ENCODE results near the gene KCTD2.
"Not testable (repeated sequence)": the region's sequence is repeated elsewhere in the genome, so short reads cannot be mapped to it uniquely, and the experiment has no call there.

KCTD2 gene

DNA sequence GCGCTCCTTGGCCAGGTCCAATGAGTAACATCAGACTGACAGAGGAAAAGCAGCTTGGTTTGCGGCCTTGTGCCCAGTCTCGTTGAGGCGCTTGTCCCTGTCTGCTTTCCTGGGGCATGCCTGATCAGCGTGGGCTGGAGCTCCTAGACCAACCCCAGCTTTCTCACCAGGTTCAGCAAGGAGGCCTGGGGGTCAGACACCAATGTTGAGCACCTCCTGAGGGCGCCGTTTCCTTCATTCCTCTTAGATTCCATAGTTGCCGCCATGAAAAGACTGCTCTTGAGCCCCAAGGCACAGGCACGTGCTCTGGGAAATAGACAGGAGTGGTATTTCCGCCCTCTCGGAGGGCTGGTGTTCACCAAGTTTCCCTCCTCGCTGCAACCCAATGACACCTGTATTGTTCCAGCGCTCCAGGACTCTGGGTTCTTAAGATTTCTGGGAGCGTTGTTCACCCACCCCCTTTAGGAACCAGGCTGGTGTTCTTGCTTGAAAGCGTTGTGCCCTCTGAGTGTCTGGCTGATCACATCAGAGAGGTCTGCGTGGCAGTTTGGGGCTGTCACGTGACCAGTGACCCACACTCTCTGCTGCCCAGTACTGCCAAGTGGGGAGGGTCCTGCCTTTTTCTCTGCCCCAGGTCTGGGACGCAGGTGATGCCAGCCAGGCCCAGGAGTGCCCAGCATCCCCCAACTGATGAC lies 18.0 kb downstream of the KCTD2 start:
- no peak overlapping the region for H3K4me3 ChIP-seq (ENCODE audit: low read depth, low read length)
- no peak for DNase-seq (ENCODE audit: low read depth)
- TF ChIP-seq, protein P1, sequence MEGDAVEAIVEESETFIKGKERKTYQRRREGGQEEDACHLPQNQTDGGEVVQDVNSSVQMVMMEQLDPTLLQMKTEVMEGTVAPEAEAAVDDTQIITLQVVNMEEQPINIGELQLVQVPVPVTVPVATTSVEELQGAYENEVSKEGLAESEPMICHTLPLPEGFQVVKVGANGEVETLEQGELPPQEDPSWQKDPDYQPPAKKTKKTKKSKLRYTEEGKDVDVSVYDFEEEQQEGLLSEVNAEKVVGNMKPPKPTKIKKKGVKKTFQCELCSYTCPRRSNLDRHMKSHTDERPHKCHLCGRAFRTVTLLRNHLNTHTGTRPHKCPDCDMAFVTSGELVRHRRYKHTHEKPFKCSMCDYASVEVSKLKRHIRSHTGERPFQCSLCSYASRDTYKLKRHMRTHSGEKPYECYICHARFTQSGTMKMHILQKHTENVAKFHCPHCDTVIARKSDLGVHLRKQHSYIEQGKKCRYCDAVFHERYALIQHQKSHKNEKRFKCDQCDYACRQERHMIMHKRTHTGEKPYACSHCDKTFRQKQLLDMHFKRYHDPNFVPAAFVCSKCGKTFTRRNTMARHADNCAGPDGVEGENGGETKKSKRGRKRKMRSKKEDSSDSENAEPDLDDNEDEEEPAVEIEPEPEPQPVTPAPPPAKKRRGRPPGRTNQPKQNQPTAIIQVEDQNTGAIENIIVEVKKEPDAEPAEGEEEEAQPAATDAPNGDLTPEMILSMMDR (conservative IDR thresholded peaks at IDR 0.05; ENCODE audit: low read depth, low read length), result no peak

DNA sequence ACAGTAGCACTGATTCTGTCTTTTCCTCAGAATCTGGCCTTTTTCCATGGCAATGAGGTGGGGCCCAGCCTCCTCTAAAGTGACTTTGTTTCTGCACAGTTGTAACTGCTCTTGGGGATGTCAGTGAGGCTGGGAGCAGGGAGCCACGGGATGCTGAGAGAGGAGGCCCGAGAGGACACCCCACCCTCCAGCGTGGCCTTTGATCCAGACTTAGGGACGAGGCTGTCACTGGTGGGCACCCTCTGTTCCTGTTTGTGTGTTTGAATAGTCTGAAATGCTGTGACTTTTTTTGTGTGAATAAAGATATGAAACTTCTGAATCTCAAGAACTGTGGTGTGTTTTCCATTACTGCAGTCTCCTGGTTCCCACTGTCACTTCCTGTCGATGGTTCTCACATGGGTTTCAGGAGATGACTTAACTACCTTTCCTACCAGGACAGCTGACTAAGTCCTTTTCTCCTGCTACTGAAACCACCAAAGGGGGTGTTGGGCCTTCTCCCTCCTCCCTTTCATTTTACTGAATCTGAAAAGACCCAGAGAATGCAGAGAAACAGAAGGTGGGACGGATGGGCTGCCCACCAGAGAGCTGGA lies 18.6 kb downstream of the KCTD2 start:
- TF ChIP-seq, protein P1 (conservative IDR thresholded peaks at IDR 0.05; ENCODE audit: low read depth, low read length), result no peak
- peak; percentile 63 for DNase-seq (ENCODE audit: low read depth)
- no peak overlapping the region for H3K4me3 ChIP-seq (ENCODE audit: low read depth, low read length)

DNA sequence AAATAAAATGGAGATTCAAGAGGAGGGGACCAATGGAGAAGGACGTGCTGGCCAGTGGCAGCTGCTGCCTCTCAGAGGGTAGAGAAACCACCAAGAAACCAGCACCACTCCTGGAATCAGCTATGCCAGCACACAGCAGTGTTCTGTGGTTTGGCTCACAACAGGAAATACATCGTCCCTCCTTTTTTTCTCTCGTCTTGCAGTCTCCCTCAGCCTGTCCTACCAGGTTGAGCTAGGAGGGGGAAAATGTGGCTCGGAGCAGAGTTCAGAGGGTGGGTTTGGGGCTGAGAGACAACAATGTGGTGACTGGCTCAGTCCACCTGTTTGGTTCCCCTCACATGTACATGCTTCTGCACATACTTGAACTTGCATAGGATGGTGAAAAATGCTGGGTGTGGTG lies 20.8 kb downstream of the KCTD2 start:
- no peak overlapping the region for H3K4me3 ChIP-seq (ENCODE audit: low read depth, low read length)
- DNase-seq (ENCODE audit: low read depth), result no peak
- TF ChIP-seq, protein P1 (conservative IDR thresholded peaks at IDR 0.05; ENCODE audit: low read depth, low read length), result no peak

DNA sequence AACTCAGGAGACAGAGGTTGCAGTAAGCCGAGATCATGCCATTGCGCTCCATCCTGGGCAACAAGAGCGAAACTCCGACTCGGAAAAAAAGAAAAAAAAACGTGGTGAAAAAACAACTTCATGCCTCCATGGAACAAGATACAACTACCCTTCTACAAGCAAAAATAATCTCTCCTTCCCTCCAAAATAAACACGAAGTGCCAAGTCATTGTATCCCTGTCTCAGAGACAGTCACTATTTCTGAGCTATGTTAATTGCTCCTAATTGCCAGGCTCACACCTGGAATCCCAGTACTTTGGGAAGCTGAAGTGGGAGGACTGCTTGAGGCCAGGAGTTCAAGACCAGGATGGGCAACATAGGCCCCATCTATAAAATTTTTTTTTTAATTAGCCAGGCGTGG lies 21.7 kb downstream of the KCTD2 start:
- TF ChIP-seq, protein P1 (conservative IDR thresholded peaks at IDR 0.05; ENCODE audit: low read depth, low read length), result no peak
- no peak overlapping the region for H3K4me3 ChIP-seq (ENCODE audit: low read depth, low read length)
- no peak for DNase-seq (ENCODE audit: low read depth)

DNA sequence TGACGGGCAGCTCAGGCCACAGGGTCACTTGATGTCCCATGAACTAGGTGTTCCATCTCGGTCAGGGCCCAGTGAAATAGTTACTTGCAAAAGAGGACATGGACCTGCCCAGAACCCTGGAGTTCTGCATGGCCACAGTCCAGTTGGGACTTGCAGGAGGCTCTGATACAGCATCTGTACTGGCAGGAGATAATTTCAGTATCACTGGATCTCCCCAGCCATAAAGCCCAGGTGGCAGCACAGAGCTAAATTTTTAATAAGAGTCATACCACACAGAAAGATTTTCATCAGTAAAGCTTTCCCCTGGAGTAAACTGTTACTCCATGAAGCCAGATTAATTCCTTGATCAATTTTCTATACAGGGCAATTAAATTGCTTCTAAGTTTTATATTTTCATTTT lies 22.8 kb downstream of the KCTD2 start:
- H3K4me3 ChIP-seq (ENCODE audit: low read depth, low read length), result no peak overlapping the region
- peak; percentile 64 for DNase-seq (ENCODE audit: low read depth)
- TF ChIP-seq, protein P1 (conservative IDR thresholded peaks at IDR 0.05; ENCODE audit: low read depth, low read length), result peak; percentile 65

DNA sequence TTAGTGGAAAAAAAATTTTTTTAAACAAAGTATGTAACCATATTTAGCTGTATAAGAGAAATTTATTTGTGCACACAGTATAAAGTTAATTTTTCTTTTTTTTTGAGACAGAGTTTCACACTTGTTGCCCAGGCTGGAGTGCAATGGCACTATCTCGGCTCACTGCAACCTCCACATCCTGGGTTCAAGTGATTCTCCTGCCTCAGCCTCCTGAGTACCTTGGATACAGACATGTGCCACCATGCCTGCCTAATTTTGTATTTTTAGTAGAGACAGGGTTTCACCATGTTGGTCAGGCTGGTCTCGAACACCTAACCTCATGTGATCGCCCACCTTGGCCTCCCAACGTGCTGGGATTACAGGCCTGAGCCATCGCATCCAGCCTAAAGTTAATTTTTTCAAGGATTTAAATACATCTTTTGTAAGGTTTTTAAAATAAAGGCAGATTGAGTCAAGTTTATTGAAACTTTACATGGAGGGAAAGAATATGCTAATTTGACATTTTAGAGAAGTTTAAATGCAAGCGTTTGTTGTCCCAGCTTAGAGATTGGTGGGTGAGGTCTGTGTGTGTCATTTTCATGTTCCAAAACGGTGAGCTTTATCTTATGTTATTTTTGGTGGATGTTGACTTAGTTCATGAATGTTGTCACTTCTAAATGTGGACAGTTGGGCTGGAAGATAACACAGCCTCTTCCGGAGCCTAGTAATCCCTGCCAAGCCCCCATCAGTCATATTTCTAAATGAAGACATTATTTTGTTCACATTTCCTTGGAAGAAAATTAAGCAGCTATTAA lies 24.6 kb downstream of the KCTD2 start:
- not testable (repeated sequence) for DNase-seq (ENCODE audit: low read depth); H3K4me3 ChIP-seq (ENCODE audit: low read depth, low read length)

DNA sequence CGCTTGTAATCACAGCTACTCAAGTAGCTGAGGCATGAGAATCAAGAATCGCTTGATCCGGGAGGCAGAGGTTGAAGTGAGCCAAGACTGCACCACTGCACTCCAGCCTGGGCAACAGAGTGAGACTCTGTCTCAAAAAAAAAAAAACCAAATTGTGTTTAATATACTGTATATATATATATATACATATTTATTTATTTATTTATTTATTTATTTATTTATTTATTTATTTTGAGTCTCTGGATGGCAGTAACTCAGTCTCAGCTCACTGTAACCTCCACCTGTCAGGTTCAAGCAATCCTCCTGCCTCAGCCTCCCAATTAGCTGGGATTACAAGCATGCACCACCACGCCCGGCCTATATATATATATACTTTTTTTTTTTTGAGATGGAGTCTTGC lies 25.9 kb downstream of the KCTD2 start:
- DNase-seq (ENCODE audit: low read depth); H3K4me3 ChIP-seq (ENCODE audit: low read depth, low read length): not testable (repeated sequence)
